ENCODE results near the gene ZDHHC17.

DNA sequence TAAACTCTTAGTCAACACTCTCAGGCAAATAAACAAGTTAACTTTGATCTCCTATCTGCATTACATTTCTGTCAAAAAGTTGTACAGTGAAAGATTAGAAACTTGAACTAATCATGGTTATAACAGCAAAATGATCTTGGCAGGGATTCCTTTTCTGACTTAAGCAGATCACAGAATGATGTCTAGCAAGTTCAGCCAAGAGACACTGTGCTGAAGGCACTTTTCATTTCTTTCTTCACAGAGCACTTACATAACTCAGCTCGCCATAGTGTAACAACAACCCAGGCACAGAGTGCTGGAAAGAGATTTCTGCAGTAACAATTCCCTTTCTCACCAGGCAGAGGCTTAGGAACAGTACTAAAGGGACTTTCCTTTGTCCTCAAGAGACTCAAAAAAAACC lies 134.5 kb downstream of the ZDHHC17 start:
- no peak for TF ChIP-seq CTCF (IDR thresholded peaks at IDR 0.05; ENCODE audit: low read length)
- TF ChIP-seq EZH2 (IDR thresholded peaks at IDR 0.05; ENCODE audit: borderline replicate concordance, low read length) = no peak
